Central memory CD4-positive, alpha-beta T cell (primary cell): ENCODE measurements around the gene MSANTD3.

ENCODE experiments used
- DNase-seq: peaks from one replicate; pipeline ENCODE4 v3.0.0; 2022

MSANTD3 gene

GRCh38 chr9:100466171-100466828, 39.4 kb downstream of the MSANTD3 start:
- no peak for DNase-seq

- DNase-seq = no peak
Measured at GRCh38 chr9:100466829-100467221, 39.9 kb downstream of the MSANTD3 start.

- no peak for DNase-seq
Measured at GRCh38 chr9:100468041-100468440, 41.1 kb downstream of the MSANTD3 start.

GRCh38 chr9:100472268-100472667, 45.3 kb downstream of the MSANTD3 start:
- DNase-seq = no peak

GRCh38 chr9:100472788-100473275, 45.9 kb downstream of the MSANTD3 start, which contains the start of gene TMEFF1:
TSS of gene TMEFF1 (plus strand) at chr9:100473149. CDS start at chr9:100473545, 396 bp downstream.
- peak; percentile 6 for DNase-seq

- DNase-seq = peak; percentile 4
Measured at GRCh38 chr9:100473276-100474081, 46.5 kb downstream of the MSANTD3 start.

- DNase-seq = no peak
Measured at GRCh38 chr9:100474082-100474923, 47.4 kb downstream of the MSANTD3 start.

GRCh38 chr9:100474924-100475276, 48.0 kb downstream of the MSANTD3 start:
- no peak for DNase-seq

GRCh38 chr9:100477241-100477640, 50.3 kb downstream of the MSANTD3 start:
- no peak for DNase-seq

GRCh38 chr9:100478192-100478591, 51.2 kb downstream of the MSANTD3 start:
- DNase-seq = no peak

GRCh38 chr9:100479820-100480219, 52.9 kb downstream of the MSANTD3 start:
- no peak for DNase-seq

GRCh38 chr9:100485196-100485595, 58.3 kb downstream of the MSANTD3 start:
- no peak for DNase-seq

GRCh38 chr9:100486479-100487176, 59.7 kb downstream of the MSANTD3 start:
- DNase-seq = no peak

GRCh38 chr9:100488177-100488576, 61.2 kb downstream of the MSANTD3 start:
- no peak for DNase-seq

GRCh38 chr9:100489836-100490235, 62.9 kb downstream of the MSANTD3 start:
- no peak for DNase-seq

- DNase-seq = no peak
Measured at GRCh38 chr9:100492952-100493351, 66.0 kb downstream of the MSANTD3 start.

- DNase-seq = no peak
Measured at GRCh38 chr9:100498592-100498991, 71.6 kb downstream of the MSANTD3 start.

- no peak for DNase-seq
Measured at GRCh38 chr9:100499460-100499859, 72.5 kb downstream of the MSANTD3 start.

- no peak for DNase-seq
Measured at GRCh38 chr9:100499866-100500265, 72.9 kb downstream of the MSANTD3 start.
